CD1c-positive myeloid dendritic cell (primary cell): ENCODE results near the gene KCNA1.
A peak's percentile ranks its signal among the peaks of the same experiment; 100 is the strongest.
"Not testable (repeated sequence)": the region's sequence is repeated elsewhere in the genome, so short reads cannot be mapped to it uniquely, and the experiment has no call there.

ENCODE experiments used
- DNase-seq: peaks from one replicate; pipeline ENCODE4 v3.0.0-alpha.2; 2016; ENCODE audit errors: extremely low spot score

The KCNA1 gene

DNA sequence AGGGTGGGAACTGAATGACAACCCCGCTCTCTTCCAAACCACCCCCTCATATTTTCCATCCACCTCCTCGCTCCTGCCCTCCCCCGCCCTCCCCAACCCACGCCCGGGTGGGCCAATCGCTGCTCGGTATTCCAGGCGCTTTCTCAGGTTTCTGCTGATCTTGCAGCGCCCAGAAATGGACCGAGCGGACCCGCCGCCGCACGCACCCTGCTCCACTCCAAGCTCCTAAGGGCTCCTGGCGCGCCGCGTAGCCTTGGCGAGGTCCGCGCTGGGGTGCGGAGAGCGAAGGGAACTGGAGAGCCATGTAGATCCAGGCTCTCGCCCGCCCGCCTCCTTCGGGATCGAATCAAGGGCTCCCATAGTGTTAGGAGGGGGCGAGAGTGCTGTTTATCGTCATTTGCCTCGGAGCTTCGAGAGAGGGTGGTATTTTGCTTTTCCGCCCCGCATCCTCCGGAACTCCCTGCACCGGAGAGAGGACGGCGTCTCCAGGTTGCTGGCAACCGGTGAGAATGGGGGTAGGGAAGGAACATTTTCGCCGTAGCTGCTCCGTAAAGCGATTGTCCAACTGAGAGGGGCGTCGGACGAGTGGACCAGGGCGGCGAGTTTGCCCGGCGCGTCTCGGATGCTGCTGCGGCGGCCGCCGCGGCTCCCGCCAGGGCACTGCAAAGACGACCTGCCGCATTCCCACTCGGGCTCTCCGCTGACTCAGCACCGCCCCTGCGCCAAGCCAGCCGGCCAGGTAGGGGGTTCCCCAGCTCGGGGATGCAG lies at the start of gene KCNA1:
TSS of gene KCNA1 (plus strand) at position 172 of the 768 bp plus-strand sequence. CDS start 1,474 bp downstream, outside the sequence.
- no peak for DNase-seq

DNA sequence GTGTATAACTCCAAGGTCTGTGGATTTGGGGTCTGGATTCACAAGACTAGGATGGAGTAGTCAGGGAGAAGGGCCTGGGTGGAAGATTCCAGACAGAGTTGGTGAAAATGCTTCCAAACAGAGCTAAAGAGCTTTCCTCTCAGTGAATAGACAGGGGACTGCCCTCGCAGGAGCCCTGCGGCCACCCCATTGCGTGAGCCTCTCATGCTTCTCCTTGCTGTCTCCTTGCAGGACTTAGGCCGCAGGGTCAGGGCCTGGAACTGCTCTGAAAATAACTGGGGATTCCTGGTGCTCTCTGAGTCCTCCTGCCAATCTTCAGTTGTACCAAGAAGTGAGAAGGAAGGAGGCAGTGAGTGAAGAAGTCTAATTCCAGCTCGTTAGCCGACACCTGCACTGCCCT lies 49.0 kb upstream of the KCNA1 start:
- DNase-seq: no peak

DNA sequence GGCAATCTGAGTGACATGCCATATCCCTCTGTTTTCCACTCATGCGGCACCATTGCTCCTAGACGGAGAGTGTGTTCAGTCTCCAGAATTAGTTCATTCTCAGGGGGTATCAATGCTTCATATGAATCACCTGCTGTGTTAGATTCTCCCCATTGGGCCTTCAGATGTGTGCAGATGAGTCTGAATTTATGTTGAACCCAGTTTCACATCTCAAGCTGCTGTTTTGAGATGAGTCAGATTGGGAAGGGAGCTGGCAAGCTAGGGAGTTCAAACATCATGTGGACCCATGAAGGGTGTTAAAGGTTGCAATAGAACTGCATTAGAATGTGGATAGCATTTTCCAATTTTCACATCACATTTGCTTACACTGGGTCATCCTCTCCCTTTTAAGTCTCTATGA lies 46.9 kb upstream of the KCNA1 start:
- DNase-seq: no peak

DNA sequence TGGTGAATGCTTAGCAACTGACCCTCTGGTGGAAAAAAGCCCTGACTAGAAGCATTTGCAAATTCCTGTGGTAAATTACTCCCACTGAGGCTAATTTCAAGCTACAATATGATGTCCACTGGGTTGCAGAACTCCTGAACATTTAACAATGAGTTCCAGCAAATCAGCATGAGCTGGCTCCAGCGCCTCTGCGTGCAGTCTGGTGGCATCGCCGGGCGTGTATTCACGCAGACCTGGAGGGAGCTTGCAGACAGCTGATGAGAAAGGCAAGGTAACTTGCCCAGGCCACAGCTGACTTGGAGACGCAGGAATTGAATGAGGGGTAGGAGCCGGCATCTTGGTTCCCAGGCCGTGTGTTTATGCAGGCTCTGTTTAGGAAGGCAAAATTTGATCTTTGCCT lies 45.1 kb upstream of the KCNA1 start:
- DNase-seq: no peak

DNA sequence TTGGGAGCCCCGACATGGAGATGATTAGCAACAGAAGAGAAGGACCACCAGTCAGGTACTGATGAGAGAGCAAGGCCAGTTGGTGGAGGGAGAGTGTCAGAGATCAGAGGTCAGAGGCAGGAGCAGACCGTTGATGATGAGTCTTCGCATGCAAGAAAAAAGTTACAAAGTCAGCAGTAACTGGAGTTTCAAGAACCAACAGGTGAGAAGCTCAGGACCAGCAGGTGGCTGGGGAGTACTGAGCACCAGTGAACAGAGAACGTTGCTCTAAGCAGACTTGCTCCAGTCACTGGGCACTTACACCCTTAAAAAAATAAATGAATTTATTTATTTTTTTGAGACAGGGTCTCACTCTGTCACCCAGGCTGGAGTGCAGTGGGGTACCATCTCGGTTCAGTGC lies 44.5 kb upstream of the KCNA1 start:
- DNase-seq: no peak

DNA sequence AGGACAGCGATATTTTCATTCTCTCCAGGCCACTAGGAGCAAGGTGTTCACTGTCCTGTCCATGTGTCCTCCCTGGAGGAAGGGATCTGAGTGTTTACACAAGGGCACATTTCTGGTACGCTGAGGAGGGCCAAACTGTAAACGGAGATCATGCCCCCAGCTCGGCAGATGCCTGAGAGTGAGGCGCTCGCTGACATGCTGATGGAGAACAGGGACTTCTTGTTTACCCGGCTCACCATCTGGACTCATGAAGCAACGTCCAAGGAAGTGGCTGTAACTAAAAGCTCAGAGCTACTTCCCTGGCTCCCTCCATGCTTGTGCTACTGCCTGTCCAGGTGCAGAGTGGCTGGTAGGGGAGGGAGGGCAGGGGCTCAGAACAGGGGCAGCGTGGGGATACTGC lies 43.4 kb upstream of the KCNA1 start:
- DNase-seq: no peak

DNA sequence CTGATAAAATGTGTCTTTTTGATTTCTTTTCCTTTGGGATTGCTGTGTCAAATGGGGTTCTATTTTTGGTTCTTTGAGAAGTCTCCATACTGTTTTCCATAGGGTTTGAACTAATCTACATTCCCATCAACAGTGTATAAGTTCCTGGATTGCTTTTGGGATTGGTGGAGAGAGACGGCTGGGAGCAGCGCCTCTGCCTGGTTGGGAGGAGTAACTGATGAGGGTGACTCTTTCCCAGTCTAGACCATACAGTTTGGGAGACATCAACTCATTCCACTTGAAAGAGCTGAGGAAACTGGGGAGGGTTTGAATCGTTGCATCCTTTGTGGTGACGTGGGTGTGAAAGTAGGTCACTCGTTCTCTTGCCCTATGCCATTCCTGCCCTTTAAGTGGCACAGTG lies 42.3 kb upstream of the KCNA1 start:
- no peak for DNase-seq

DNA sequence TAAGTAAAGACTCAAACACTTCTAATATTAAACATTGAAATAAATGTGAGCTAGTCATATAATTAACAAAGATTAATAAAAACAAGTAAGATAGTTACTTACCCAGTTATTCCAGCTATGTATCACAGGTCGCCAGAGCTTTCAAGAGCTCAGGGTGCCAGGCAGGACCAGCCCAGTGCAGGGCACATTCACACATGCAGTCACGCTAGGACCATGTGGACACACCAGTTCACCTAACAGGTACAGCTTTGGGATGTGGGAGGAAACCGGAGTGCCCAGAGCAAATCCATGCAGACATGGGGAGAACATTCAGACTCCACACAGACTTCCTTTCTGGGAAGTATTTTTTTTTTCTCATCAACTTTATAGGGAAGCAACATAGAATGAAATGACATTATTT lies 39.3 kb upstream of the KCNA1 start:
- no peak for DNase-seq

DNA sequence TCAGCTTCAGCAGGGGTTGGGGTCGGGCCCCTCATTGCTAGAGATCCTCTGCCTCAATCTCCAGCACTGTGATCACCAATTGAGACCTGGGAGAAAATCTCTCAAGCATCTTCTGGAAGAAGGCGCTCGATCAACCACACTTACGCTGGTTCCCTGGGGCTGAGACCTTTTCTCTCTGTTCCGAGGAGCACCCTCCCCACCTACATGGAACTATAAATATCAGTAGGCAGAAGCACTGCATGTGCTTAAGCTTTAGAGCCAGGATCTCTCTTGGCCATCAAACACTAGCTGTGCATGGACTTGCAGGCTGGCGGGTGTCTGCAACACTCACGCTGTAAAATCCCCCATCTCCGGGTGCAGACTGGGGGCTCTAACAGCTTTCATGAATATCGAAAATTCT lies 38.2 kb upstream of the KCNA1 start:
- DNase-seq: no peak

DNA sequence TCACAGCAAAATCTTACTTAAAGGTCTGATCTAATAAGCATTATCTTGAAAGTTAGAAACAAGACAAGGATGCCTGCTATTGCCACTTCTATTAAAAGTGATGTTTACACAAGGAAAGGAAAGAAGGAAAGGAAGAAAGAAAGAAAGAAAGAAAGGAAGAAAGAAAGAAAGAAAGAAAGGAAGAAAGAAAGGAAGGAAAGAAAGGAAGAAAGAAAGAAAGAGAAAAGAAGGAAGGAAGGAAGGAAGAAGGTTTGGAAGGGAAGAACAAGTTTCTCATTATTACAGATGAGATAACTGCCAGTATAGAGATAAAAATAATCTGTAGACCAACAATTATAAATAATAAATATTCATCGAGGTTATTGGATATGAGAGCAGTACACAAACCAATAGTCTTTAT lies 35.8 kb upstream of the KCNA1 start:
- no peak for DNase-seq

DNA sequence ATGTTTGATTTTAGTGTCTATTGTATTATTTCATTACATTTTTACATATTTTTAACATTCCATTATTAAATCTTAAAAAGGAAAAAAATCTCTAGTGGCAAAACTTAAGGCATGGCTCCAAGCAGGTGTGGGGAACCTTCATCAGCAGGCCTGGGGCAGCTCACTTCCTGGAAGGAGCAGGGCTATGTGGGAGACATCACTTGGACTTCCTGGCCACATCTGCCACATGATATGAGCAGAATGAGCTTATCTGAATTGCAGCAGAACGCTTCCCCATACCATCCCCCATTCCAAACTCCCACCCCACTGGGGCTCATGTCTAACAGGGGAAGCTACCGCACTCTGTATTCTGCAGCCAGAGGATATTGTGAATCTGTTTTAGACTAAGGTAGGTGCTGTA lies 35.0 kb upstream of the KCNA1 start:
- no peak for DNase-seq

DNA sequence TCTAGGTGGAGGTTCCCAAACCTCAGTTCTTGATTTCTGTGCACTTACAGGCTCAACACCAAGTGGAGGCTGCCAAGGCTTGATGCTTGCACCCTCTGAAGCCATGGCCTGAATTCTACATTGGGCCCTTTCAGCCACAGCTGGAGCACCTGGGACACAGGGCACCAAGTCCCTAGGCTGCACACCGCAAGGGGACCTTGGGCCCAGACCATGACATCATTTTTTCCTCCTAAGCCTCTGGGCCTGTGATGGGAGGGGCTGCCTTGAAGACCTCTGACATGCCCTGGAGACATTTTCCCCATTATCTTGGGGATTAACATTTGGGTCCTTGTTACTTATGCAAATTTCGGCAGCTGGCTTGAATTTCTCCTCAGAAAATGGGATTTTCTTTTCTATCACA lies 30.2 kb upstream of the KCNA1 start:
- DNase-seq: not testable (repeated sequence)

DNA sequence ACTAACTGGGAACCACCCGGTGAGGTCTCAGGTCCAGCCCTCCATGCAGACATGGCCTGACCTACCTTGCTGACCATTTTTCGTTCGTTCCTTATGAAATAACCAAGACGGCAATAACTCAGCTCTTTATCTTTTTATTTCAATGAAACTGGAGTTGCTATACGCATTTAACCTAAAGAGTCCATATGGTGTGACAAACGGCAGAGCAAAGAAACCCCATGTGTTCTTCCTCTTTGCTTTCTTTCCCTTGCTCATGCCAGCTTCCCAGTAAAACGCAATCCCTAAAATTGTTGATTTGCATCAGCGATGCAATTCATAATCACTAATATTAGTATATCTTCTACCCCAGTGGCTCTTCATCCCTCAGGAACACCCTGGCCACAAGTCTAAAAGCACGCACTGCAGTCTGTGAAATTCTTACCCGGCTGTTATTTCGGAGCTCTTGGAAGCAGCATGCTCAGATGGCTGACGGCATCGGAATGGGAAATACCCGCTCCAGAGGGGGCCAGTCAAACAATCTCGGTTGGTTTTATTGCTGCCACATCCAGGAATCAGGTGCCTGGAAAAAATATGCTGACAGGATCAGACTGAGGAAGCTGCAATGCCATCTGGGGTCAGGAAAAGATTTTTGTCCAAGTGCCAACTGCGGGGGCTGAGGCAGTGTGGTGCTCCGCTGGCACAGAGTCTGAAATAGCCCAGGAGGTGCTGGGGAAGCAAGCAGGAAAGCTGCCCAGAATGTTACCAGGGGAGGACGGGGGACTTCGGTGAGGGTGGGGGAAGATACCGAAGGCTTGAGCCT lies 28.2 kb upstream of the KCNA1 start:
- no peak for DNase-seq

DNA sequence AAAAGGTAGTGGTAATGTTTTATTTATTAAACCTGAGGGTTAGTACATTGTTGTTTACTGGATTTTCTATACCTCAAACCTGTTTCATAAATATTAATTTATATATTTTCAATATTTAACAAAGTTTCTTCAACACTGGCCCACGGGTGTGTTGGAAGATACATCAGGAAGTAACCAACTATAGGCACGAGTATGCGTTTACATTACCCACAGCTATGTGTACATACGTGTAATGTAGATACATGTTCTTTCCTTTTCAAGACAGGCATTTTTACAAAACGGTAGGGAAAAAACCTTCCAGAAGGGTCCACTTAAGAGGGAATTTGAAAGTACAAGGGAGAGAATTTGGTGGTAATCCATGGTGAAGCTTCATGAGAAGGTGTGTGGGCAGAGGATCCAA lies 17.8 kb upstream of the KCNA1 start:
- no peak for DNase-seq

DNA sequence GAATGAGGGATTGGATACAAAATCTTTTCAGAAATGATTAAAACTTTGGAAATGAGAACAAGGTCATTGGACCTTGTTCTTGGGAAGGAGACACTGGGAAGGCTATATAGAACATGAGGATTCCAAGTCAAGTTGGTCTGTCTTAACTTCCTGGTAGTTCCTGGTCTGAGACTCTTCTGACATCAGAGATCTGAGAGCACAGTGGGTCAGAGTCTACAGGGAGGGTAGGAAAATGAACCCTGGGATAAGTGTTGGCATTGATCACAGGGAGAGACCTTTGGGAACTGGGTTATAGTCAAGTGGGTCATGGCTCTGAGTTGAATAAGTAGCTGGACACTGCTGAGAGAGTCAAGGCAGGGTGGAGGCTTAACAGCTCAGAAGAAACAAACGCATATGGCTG lies 17.3 kb upstream of the KCNA1 start:
- no peak for DNase-seq

DNA sequence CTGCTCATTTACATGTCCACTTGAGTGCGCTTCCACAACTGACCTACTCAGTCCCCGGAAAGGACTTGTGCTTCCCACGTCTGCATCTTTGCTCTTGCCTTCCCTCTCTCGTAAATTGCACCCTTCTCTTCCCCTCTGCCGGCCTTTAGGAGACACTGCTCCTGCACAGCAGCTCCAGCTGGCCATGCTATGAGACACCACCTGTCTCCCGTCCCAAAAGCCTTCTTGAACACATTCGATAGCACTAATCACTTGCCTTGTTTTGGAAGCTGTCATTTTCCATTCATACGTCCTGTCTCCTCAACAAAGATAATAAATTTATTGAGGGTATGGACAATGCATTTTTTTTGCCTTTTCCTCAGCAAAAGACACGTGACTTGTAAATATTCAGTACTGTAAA lies 15.7 kb upstream of the KCNA1 start:
- no peak for DNase-seq

DNA sequence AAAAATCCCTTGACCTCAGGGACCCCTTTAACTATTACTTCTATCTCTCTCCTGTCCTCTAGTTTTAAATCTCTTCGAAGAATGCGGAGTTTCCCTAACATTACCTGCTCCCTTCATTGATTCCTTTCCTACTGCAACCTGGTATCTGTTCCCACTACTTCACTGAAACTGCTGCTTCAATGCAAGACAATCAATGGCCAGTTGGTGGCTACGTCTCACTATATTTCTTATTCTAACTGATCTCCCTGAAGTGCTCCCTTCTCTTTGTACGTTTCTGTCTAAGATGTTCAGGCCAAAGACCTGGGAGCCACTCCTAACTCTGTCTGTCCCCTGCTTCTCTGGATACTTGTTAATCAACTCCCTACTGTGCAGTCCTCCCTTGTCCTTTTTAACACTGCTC lies 10.3 kb upstream of the KCNA1 start:
- DNase-seq: no peak

DNA sequence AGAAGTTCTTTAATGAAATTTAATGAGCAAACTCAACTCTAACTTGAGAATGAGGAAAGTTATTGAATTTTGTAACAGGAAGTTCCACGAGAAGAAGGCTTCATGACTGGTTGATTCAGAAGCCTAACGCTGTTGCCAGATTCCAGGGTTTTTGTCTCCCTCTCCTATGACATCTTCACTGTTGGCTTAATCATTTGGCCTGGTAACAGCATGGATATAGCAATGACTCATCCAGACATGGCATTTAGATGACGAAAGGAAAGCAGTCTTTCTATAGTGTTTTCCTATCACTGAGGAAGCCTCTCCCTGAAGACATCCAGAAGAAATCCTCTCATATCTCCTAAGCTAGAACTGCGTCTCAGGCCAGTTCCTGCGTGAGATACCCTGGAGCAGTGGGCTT lies 9.4 kb upstream of the KCNA1 start:
- no peak for DNase-seq

DNA sequence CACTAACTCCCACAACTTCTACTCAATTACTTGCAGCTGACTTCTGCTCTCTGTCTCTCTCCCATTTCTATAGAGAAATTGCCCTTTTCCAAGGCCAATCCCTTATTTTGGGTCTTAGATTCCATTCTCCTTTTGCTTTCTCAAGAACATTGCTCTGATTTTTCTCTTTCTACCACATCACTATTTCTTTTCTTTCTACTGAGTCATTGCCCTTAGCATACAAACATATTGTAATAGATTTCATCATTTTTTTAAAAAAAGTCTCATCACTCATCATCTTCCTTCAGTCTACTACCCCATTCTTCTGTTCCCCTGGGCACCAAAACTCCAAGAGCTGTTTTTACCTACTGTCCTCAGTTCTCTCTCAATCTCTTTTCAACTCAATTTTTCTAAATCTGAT lies 4.4 kb upstream of the KCNA1 start:
- DNase-seq: no peak

DNA sequence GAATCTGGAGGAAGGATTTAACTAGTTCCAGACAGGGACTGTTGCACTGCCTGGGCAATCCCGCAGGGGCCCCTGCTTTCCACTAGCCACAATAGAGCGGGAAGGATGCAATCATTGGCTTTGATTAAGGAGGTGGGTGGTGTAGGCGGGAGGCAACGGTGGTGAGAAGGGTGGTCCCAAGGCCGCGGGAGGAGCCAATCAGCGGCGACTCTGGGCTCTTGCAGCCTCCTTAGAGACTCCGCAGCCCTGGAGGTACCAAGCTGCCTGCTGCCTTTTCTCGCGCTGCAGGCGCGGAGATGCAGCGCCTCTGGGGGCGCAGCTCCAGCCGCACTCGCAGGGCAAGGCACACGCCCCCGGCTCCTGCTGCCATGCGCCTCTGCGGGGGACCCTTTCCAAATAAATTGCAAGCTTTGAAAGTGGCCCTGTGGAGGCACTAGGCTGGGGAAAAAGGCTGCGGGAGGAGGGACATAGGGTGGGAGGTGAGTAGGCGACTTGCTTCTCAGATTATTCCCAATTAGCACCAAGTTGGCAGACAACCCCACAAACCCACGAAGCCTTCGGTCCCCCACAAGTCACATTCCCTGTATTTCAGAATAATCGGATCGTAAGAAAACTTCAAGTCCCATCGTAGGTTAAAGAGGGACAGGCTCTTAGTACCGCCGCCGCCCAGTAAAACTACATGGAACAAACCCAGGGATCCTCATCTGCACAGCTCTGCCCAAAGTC lies 858 bp upstream of the KCNA1 start:
- DNase-seq: no peak

DNA sequence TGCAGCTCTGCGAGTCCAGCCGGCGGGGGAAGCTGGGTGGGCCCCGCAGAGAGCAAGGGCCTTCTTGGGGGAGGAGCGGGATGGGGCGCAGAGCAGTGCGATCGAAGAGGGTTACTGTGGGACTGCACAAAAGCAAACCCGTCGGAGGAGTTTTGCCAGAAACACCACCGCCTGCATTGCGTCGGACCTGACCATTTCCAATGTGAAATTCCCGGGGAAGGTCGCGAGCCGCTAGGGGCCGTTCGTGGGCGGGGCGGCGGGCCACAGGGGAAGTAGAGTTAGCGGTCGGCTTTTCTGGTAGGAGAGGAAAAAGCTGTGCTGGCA lies 333 bp upstream of the KCNA1 start:
- peak; percentile 4 for DNase-seq

DNA sequence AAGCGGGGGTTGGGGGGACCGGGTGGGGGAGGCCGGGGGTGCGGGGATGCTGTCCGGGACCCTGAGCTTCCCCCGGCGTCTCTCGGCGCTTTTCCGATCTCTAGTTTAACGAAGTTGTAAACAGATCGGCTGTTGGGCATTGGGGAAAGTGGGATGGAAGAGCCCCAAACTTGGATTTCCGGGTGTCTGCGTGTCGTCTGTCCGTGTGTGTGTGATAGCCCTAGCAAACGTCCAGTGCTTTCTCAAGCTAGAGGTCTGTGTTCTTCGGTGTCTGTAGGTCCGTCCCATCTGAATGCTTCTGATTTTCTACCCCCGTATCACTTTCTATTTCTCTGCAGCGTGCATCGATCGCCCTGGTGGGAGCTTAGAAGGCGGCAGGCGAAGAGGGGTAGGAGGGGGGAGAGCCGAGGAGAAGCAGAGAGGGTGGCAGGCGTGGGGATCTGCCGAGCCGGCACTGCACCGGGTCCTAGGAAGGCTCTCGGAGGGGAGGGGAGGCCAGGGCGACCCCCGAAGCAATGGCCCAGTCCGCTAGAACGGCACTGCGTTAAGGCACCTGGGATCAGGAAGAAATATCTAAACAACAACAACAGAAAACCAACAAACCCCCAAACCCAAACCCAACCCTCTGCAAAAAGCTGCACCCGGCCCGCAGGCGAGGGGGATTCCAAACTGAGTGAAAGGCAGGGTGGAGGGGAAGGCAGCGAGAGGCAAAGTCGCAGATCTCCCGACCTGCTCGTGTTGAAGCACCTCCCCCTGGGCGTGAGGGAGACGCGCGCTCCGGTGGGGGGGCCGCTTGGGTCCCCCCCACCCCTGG lies 1.0 kb downstream of the KCNA1 start:
- DNase-seq: no peak
